T1000 (cell line): ENCODE measurements around the gene IL31RA.
"Not testable (repeated sequence)": the region's sequence is repeated elsewhere in the genome, so short reads cannot be mapped to it uniquely, and the experiment has no call there.

Source experiments
- DNase-seq: peaks from one replicate; lab custom pipeline; 2025; ENCODE audit warnings: mixed read lengths; lab: John Stamatoyannopoulos, UW

IL31RA gene

GRCh38 chr5:55850839-55851674 is at the start of gene IL31RA:
Gene IL31RA (plus strand): TSS chr5:55851357. CDS start chr5:55851571, 214 bp downstream.
- peak; percentile 49 for DNase-seq

GRCh38 chr5:55808814-55809213 is 42.3 kb upstream of the IL31RA start:
- not testable (repeated sequence) for DNase-seq

GRCh38 chr5:55815939-55816338 is 35.2 kb upstream of the IL31RA start:
- DNase-seq = not testable (repeated sequence)

GRCh38 chr5:55816342-55816741 is 34.8 kb upstream of the IL31RA start:
- DNase-seq = no peak

- no peak for DNase-seq
Observed at GRCh38 chr5:55817030-55817429, 34.1 kb upstream of the IL31RA start.

- DNase-seq = no peak
Observed at GRCh38 chr5:55820488-55820887, 30.7 kb upstream of the IL31RA start.

- no peak for DNase-seq
Observed at GRCh38 chr5:55821731-55822512, 29.2 kb upstream of the IL31RA start.

GRCh38 chr5:55823151-55823796 is 27.9 kb upstream of the IL31RA start:
- no peak for DNase-seq

- no peak for DNase-seq
Observed at GRCh38 chr5:55829956-55830355, 21.2 kb upstream of the IL31RA start.

- no peak for DNase-seq
Observed at GRCh38 chr5:55832446-55832845, 18.7 kb upstream of the IL31RA start.

- DNase-seq = no peak
Observed at GRCh38 chr5:55836191-55836590, 15.0 kb upstream of the IL31RA start.

- DNase-seq = no peak
Observed at GRCh38 chr5:55841976-55842375, 9.2 kb upstream of the IL31RA start.

GRCh38 chr5:55847837-55848236 is 3.3 kb upstream of the IL31RA start:
- no peak for DNase-seq

- no peak for DNase-seq
Observed at GRCh38 chr5:55848783-55849182, 2.4 kb upstream of the IL31RA start.

GRCh38 chr5:55851675-55851979 is 470 bp downstream of the IL31RA start:
- no peak for DNase-seq

GRCh38 chr5:55852503-55852902 is 1.3 kb downstream of the IL31RA start:
- DNase-seq = no peak

- DNase-seq = no peak
Observed at GRCh38 chr5:55853041-55853670, 2.0 kb downstream of the IL31RA start.

- no peak for DNase-seq
Observed at GRCh38 chr5:55853818-55854217, 2.7 kb downstream of the IL31RA start.

- DNase-seq = no peak
Observed at GRCh38 chr5:55855509-55855908, 4.4 kb downstream of the IL31RA start.

- DNase-seq = no peak
Observed at GRCh38 chr5:55856516-55857246, 5.5 kb downstream of the IL31RA start.

GRCh38 chr5:55857247-55857640 is 6.1 kb downstream of the IL31RA start:
- DNase-seq = no peak

GRCh38 chr5:55858104-55858503 is 6.9 kb downstream of the IL31RA start:
- no peak for DNase-seq
